Adrenal gland (tissue), 12 donors: ENCODE measurements around the gene OR5K4. TPM values are rescaled to one million over a fixed set of nuclear protein-coding genes. Genes with fewer than 3 reads are reported as not detected.
"Not testable (repeated sequence)": the region's sequence is repeated elsewhere in the genome, so short reads cannot be mapped to it uniquely, and the experiment has no call there.

Source experiments
- DNase-seq, 7 donors: peaks; one replicate each; pipeline ENCODE4 v3.0.0-alpha.2; 2019 to 2020
- H3K27ac ChIP-seq, 5 donors: fragments of 200-600 bp; sonication (generic) in 4 of 5; 1 replicate in 3 of 5; 2 replicates in 2 of 5; pipeline versions ENCODE4 v1.5.1 to v1.8.0; 2016 to 2020; ENCODE audit warnings: mild to moderate bottlenecking in 1 of 5
- H3K27me3 ChIP-seq: fragments of 200-600 bp; 2 replicates; pipeline ENCODE4 v1.8.0; 2021
- H3K36me3 ChIP-seq, 2 donors: fragments of 200-600 bp; replicated peaks in 1 of 2; 1 replicate in 1 of 2; 2 replicates in 1 of 2; pipeline versions ENCODE4 v1.5.1 to v1.8.0; 2018 to 2022
- H3K4me1 ChIP-seq, 2 donors: fragments of 200-600 bp; replicated peaks in 1 of 2; 1 replicate in 1 of 2; 2 replicates in 1 of 2; pipeline versions ENCODE4 v1.5.1 to v1.8.0; 2018 to 2021
- H3K4me3 ChIP-seq, 4 donors: fragments of 200-600 bp; sonication (generic) in 3 of 4; one replicate each; pipeline ENCODE4 v1.5.1; 2016 to 2018
- H3K9me3 ChIP-seq, 3 donors: fragments of 200-600 bp; sonication (generic) in 1 of 3; replicated peaks in 1 of 3; 1 replicate in 2 of 3; 2 replicates in 1 of 3; pipeline versions ENCODE4 v1.5.1 to v1.8.0; 2016 to 2021
- POLR2A ChIP-seq, 2 donors: fragments of 450-650 bp; IDR thresholded peaks; one replicate each; pipeline ENCODE4 v1.6.1; 2017; ENCODE audit warnings: antibody characterized with exemption in 2 of 2, mild to moderate bottlenecking in 2 of 2, moderate library complexity in 1 of 2
- WGBS, 4 donors: extraction: QIAGEN DNeasy Blood & Tissue Kit in 2 of 4; methylation state at CpG; one replicate each; pipeline versions ENCODE4 v1.1.5 to v1.1.7; 2013 to 2017; 5-methylcytosine and 5-hydroxymethylcytosine counted together
- intact Hi-C, 2 donors: fragments of 100-400 bp; cut with DNase I; formaldehyde crosslinking; loops; one replicate each; pipeline versions ENCODE4 v1.14.1 to v1.15.0; 2022 to 2023
- polyA plus RNA-seq, 3 donors: library from polyadenylated mRNA; stranded (reverse); fragments of 200-250 nt in 2 of 3; fragments of 350-450 nt in 1 of 3; fragmentation: Illumina TruSeq in 1 of 3; extraction: RNeasy Lipid Tissue Mini Kit (QIAGEN cat#74804) in 1 of 3; gene quantifications; one replicate each; pipeline ENCODE4 v1.2.3, GENCODE V29; 2013 to 2014
- total RNA-seq, 9 donors: library from RNA; depleted of rRNA in 4 of 9; stranded (reverse); fragments of >200 nt in 4 of 9; fragments of 120-200 nt in 1 of 9; fragmentation: NEBNext Ultra II Directional in 1 of 9; extraction: Animal tissue kit (Norgen Biotek cat#: 25700) in 1 of 9; gene quantifications; one replicate each; pipeline versions ENCODE4 v1.1.0 to v1.2.4, GENCODE V29; 2013 to 2023
- TF ChIP-seq, protein P1 (sequence below), 6 experiments: fragments of 450-650 bp in 4 of 6; fragments of 200-600 bp in 2 of 6; sonication (generic) in 1 of 6; IDR thresholded peaks; 1 replicate in 5 of 6; 2 replicates in 1 of 6; pipeline versions ENCODE4 v1.5.1 to v1.8.0; 2016 to 2021; ENCODE audit warnings: antibody characterized with exemption in 6 of 6, mild to moderate bottlenecking in 2 of 6, moderate library complexity in 1 of 6
- donor health status: healthy with polysubstance abuse.
- donor health status: Bipolar disorder and iron deficiency.
- donor health status: DM: yes; HTN: yes; CAD: no.
- donor health status: DM: no; HTN: no; CAD: no.
- donor health status: DM: no; HTN: no; CAD: no.
- donor health status: DM: yes; HTN: yes; CAD: no.

OR5K4 gene
- total and polyA plus RNA-seq, 12 donors = not detected

DNA sequence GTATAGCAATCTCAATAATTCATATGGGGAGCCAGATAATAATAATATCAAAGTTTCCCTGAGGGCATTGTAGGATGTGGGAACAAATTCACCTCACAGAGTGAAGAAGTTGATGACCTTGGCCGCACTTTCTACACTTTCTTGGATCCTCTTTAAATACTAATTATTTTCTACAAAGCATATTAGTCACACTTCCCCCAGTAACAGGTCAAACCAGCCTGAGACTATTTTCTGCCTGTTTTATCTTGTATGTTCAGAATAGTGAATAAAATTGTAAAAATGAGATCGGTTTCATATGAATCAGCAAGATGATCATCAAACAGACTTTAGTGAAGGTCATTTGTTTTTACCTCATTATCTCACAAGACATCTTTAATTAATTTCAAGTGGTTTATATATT, 34.5 kb downstream of the OR5K4 start:
- Histone ChIP-seq H3K9me3 (no peaks in the 10 kb centered on the region), H3K27ac (no peak overlapping the region), H3K36me3 (no peaks in the 10 kb centered on the region), H3K4me1 (no peaks in the 10 kb centered on the region), H3K27me3 (no peaks in the 10 kb centered on the region), H3K4me3 (no peak overlapping the region)
- no peak for TF ChIP-seq POLR2A (IDR thresholded peaks at IDR 0.05)
- TF ChIP-seq, protein P1, sequence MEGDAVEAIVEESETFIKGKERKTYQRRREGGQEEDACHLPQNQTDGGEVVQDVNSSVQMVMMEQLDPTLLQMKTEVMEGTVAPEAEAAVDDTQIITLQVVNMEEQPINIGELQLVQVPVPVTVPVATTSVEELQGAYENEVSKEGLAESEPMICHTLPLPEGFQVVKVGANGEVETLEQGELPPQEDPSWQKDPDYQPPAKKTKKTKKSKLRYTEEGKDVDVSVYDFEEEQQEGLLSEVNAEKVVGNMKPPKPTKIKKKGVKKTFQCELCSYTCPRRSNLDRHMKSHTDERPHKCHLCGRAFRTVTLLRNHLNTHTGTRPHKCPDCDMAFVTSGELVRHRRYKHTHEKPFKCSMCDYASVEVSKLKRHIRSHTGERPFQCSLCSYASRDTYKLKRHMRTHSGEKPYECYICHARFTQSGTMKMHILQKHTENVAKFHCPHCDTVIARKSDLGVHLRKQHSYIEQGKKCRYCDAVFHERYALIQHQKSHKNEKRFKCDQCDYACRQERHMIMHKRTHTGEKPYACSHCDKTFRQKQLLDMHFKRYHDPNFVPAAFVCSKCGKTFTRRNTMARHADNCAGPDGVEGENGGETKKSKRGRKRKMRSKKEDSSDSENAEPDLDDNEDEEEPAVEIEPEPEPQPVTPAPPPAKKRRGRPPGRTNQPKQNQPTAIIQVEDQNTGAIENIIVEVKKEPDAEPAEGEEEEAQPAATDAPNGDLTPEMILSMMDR (IDR thresholded peaks at IDR 0.05) = no peak
- intact Hi-C loops = no loop called here
- WGBS, 4 donors = 58 to 69% (median 63%) methylated on average over 2 of the region's 2 CpGs
- DNase-seq = no peak

DNA sequence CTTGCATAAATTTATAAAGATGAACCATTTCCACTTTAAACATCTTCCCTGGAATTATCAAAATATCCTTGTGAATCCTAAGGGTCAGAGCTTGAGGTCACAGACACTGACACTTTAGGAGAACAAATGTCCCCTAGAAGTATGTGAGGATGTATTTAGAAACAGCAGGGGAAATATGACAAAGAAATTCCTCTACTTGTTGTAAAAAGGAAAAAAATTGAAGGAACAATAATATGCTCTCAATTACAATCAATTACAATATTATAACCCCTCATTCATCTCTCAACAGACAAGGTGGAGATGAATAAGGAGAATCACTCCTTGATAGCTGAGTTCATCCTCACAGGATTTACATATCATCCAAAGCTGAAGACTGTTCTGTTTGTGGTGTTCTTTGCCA, 36.7 kb downstream of the OR5K4 start, which contains the start of gene OR5K3:
TSS of gene OR5K3 (plus strand) at position 301 of the 400 bp plus-strand sequence. CDS start at position 301, 0 bp downstream.
- H3K36me3 ChIP-seq = no peaks in the 10 kb centered on the region
- H3K27me3 ChIP-seq = no peaks in the 10 kb centered on the region
- H3K9me3 ChIP-seq = no peaks in the 10 kb centered on the region
- intact Hi-C loops = no loop called here
- H3K27ac ChIP-seq = no peak within 1 kb of the TSS
- no peak for TF ChIP-seq POLR2A (IDR thresholded peaks at IDR 0.05)
- TF ChIP-seq, protein P1 (IDR thresholded peaks at IDR 0.05) = no peak
- H3K4me1 ChIP-seq = no peaks in the 10 kb centered on the region
- no peak within 1 kb of the TSS for H3K4me3 ChIP-seq
- no peak for DNase-seq

DNA sequence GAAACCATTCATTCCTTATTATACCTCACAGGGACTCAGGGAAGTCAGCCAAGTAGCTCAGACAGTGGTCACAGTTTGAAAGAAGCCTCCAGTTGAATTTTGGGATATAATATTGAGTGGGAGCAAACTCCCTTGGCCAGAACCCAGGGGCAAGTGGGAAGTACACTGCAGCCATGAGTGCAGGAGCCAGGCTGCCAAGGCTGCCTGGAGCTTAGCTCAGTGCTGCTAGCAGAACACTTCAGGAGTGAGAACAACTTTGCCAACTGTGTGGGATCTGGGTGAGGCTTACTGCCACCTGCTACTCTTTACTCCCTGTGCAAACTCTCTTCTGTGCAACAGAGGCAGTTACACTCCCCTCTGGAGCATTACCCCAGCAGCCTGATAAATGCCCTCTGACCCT, 41.4 kb downstream of the OR5K4 start:
- Histone ChIP-seq H3K9me3 (peaks cover 0 to 4% (median 0%) of the 10 kb centered on the region in 3 donors), H3K4me3 (no peak overlapping the region), H3K27me3 (no peaks in the 10 kb centered on the region), H3K4me1 (no peaks in the 10 kb centered on the region), H3K27ac (no peak overlapping the region), H3K36me3 (no peaks in the 10 kb centered on the region)
- TF ChIP-seq, protein P1 (IDR thresholded peaks at IDR 0.05) = no peak
- TF ChIP-seq POLR2A (IDR thresholded peaks at IDR 0.05) = no peak
- no peak for DNase-seq
- intact Hi-C loops = no loop called here

DNA sequence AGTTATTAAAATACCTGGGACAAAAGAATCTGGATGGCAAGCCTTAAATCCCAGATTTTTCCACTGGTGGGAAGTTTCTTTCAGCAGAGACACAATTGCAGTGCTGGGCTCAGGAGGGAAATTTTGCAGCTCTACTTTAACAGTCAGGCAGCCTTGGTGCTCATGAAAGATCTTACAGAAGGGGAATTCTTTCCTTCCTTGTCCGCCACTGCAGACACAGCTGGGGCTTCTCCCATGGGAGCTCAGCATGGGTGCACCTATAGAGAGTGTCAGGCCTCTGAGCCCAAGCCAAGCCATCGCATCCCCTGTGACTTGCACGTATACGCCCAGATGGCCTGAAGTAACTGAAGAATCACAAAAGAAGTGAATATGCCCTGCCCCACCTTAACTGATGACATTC, 42.8 kb downstream of the OR5K4 start:
- H3K27me3 ChIP-seq, DNase-seq, H3K36me3 ChIP-seq, H3K4me3 ChIP-seq, H3K27ac ChIP-seq, H3K9me3 ChIP-seq, intact Hi-C loops, H3K4me1 ChIP-seq: not testable (repeated sequence)
- 64 to 94% (median 87%) methylated on average over 2 to 4 of the region's 4 CpGs for WGBS, 4 donors

DNA sequence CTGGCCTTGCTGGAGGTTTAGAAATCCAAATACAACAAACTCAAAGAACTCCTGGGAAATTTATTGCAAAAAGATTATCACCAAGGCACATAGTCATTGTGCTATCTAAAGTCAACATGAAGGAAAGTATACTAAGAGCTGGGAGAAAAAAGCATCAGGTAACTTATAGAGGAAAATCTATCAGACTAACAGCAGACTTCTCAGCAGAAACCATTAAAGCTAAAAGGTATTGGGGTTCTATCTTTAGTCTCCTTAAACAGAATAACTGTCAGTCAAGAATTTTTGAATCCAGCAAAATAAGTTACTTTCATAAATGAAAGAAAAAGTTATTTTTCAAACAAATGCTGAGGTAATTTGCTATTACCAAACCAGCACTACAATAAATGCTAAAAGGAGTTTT, 44.9 kb downstream of the OR5K4 start:
- intact Hi-C loops = no loop called here
- H3K9me3 ChIP-seq = peaks cover 0 to 5% (median 3%) of the 10 kb centered on the region in 3 donors
- DNase-seq = no peak
- H3K27ac ChIP-seq = no peak overlapping the region
- TF ChIP-seq POLR2A (IDR thresholded peaks at IDR 0.05) = no peak
- TF ChIP-seq, protein P1 (IDR thresholded peaks at IDR 0.05) = no peak
- no peak overlapping the region for H3K4me3 ChIP-seq
- H3K36me3 ChIP-seq = no peaks in the 10 kb centered on the region
- no peaks in the 10 kb centered on the region for H3K27me3 ChIP-seq
- H3K4me1 ChIP-seq = no peaks in the 10 kb centered on the region
